Neural progenitor cell (in vitro differentiated cells): ENCODE data around the gene MMRN2.

Experiments
- EZH2 ChIP-seq: fragments of 200-600 bp; sonication (generic); IDR thresholded peaks from 2 replicates; pipeline ENCODE4 v1.6.1; 2017; ENCODE audit warnings: antibody characterized with exemption, mild to moderate bottlenecking, moderate library complexity
- EZH2phosphoT487 ChIP-seq: fragments of 200-600 bp; sonication (generic); IDR thresholded peaks from 2 replicates; pipeline ENCODE4 v1.6.1; 2017; ENCODE audit warnings: antibody characterized with exemption
- TF ChIP-seq, protein P1 (sequence below): fragments of 200-600 bp; sonication (generic); IDR thresholded peaks from 2 replicates; pipeline ENCODE4 v1.5.1; 2017; ENCODE audit warnings: antibody characterized with exemption, mild to moderate bottlenecking

DNA sequence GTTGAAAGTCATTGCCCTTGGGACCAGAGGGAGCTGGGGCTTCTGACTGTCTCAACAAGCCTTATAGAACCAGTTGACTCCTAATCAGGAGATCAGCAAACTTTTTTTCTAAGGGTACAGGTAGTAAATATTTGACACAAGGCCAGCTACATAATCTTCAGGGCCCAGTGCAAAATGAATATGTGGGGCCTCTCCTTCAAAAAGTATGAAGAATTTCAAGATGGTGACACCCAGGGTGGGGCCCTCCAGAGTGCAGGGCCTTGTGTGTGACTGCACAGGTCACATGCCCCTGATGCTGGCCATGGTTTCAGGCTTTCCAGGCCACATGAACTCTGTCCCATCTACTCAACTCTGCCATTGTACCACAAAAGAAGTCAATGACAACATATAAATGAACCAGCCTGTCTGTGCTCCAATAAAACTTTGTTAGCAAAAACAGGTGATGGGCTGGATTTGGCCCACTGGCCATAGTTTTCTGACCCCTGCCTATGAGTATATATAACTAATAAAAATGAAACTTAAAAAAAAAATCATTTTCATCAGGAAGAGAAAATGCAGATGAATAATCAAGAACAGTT, 6.1 kb downstream of the MMRN2 start:
- TF ChIP-seq, protein P1, sequence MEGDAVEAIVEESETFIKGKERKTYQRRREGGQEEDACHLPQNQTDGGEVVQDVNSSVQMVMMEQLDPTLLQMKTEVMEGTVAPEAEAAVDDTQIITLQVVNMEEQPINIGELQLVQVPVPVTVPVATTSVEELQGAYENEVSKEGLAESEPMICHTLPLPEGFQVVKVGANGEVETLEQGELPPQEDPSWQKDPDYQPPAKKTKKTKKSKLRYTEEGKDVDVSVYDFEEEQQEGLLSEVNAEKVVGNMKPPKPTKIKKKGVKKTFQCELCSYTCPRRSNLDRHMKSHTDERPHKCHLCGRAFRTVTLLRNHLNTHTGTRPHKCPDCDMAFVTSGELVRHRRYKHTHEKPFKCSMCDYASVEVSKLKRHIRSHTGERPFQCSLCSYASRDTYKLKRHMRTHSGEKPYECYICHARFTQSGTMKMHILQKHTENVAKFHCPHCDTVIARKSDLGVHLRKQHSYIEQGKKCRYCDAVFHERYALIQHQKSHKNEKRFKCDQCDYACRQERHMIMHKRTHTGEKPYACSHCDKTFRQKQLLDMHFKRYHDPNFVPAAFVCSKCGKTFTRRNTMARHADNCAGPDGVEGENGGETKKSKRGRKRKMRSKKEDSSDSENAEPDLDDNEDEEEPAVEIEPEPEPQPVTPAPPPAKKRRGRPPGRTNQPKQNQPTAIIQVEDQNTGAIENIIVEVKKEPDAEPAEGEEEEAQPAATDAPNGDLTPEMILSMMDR, result no peak
- TF ChIP-seq EZH2, result no peak
- TF ChIP-seq EZH2phosphoT487, result no peak
